Effector memory CD8-positive, alpha-beta T cell (primary cell): Measurements from ENCODE around the gene SLX9.
"Not testable (repeated sequence)": the region's sequence is repeated elsewhere in the genome, so short reads cannot be mapped to it uniquely, and the experiment has no call there.

ENCODE experiments used
- ATAC-seq: fragments of 150-1000 bp; cut with Tn5 transposase; replicated peaks from 2 replicates; pipeline ENCODE4 v1.10.0; 2021; ENCODE audit warnings: mild to moderate bottlenecking, moderate library complexity
- DNase-seq, 3 experiments: peaks; one replicate each; pipeline ENCODE4 v3.0.0; 2021
- H3K27ac Mint-ChIP-seq, 2 donors: one replicate each; pipeline ENCODE4 v1.8.0; 2022; ENCODE audit warnings: mild to moderate bottlenecking in 2 of 2, mixed read lengths in 2 of 2, moderate library complexity in 2 of 2
- H3K27me3 Mint-ChIP-seq, 2 donors: one replicate each; pipeline ENCODE4 v1.8.0; 2022; ENCODE audit warnings: mixed read lengths in 2 of 2
- H3K36me3 Mint-ChIP-seq: one replicate; pipeline ENCODE4 v1.8.0; 2022; ENCODE audit warnings: mild to moderate bottlenecking, moderate library complexity, mixed read lengths; ENCODE audit not compliant: insufficient read depth
- H3K4me1 Mint-ChIP-seq, 2 donors: one replicate each; pipeline ENCODE4 v1.8.0; 2022; ENCODE audit warnings: low read depth in 2 of 2, mixed read lengths in 2 of 2
- H3K4me3 Mint-ChIP-seq, 2 donors: one replicate each; pipeline ENCODE4 v1.8.0; 2022; ENCODE audit warnings: mild to moderate bottlenecking in 2 of 2, mixed read lengths in 2 of 2, moderate library complexity in 2 of 2
- H3K9me3 Mint-ChIP-seq, 2 donors: one replicate each; pipeline ENCODE4 v1.8.0; 2022; ENCODE audit warnings: mixed read lengths in 2 of 2

Gene SLX9

GRCh38 chr21:44976556-44977393, 36.9 kb downstream of the SLX9 start:
- peak overlapping the region in 1 of 2 donors; percentile 28 for H3K27ac Mint-ChIP-seq
- H3K27me3 Mint-ChIP-seq, H3K36me3 Mint-ChIP-seq, H3K4me3 Mint-ChIP-seq, ATAC-seq, DNase-seq, H3K9me3 Mint-ChIP-seq, H3K4me1 Mint-ChIP-seq: not testable (repeated sequence)

- no peaks in the 10 kb centered on the region for H3K27me3 Mint-ChIP-seq
- no peaks in the 10 kb centered on the region for H3K9me3 Mint-ChIP-seq
- peaks cover 6% of the 10 kb centered on the region for H3K36me3 Mint-ChIP-seq
- ATAC-seq: no peak
- no peak for DNase-seq
- peaks cover 0 to 7% of the 10 kb centered on the region in 2 donors for H3K4me1 Mint-ChIP-seq
- no peak overlapping the region for H3K27ac Mint-ChIP-seq
- H3K4me3 Mint-ChIP-seq: no peak overlapping the region
Observed at GRCh38 chr21:44977616-44978340, 37.9 kb downstream of the SLX9 start.

GRCh38 chr21:44979687-44980561, 40.1 kb downstream of the SLX9 start:
- ATAC-seq (no peak), DNase-seq (no peak)
- peak overlapping the region in 1 of 2 donors; percentile 19 for H3K27ac Mint-ChIP-seq
- H3K27me3 Mint-ChIP-seq: no peaks in the 10 kb centered on the region
- no peaks in the 10 kb centered on the region for H3K9me3 Mint-ChIP-seq
- peaks cover 0 to 7% of the 10 kb centered on the region in 2 donors for H3K4me1 Mint-ChIP-seq
- no peak overlapping the region for H3K4me3 Mint-ChIP-seq
- H3K36me3 Mint-ChIP-seq: peaks cover 6% of the 10 kb centered on the region

DNA sequence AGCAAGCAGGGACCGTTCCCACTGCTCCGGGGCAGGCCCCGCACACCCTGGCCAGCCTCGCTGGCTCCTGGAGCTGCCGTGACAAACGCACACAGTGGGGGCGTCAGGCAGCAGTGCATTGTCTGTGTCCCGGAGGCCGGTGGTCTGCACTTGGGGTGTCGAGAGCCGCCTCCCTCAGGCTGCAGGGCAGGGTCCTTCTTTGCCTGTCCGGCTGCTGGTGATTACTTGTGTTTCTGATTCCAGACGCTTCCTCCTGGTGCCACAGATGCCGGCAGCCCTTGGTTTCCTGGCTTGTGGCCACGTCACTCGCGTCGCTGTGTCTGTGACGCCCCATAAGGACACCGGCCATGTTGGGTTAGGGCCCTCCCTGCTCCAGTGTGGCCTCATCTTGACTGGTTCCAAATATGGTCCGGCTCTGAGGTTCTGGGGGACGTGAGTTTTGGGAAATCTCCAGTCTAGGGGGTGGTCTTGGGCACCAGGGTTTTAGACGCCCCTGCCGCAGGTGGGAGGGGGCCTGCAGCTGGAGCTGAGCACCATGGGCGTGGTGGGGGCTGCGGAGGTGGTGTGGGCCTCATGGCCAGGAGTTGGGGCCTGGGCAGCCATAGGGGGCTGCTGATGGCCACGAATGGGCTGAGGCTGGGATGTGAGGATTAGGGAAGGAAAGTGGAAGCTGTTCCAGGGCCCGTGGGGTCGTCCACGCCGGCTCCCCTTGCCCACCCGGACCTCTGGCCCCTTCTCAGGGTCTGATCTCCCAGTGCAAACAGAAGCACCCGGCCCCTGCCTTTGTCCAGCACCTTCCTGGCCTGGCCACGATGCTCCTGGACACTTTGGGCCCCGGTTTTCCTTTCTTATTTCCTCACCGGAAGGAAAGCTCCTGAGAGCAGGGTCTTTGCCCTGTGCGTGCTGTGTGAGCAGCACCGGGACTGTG, 41.0 kb downstream of the SLX9 start:
- ATAC-seq (no peak), DNase-seq (no peak)
- no peaks in the 10 kb centered on the region for H3K27me3 Mint-ChIP-seq
- no peak overlapping the region for H3K4me3 Mint-ChIP-seq
- H3K9me3 Mint-ChIP-seq: no peaks in the 10 kb centered on the region
- H3K36me3 Mint-ChIP-seq: peaks cover 6% of the 10 kb centered on the region
- peak overlapping the region in 1 of 2 donors; percentile 19 for H3K27ac Mint-ChIP-seq
- peaks cover 0 to 7% of the 10 kb centered on the region in 2 donors for H3K4me1 Mint-ChIP-seq

GRCh38 chr21:44982558-44983250, 42.9 kb downstream of the SLX9 start:
- H3K36me3 Mint-ChIP-seq: peaks cover 6% of the 10 kb centered on the region
- no peak for ATAC-seq
- no peak overlapping the region for H3K4me3 Mint-ChIP-seq
- no peak for DNase-seq
- H3K27me3 Mint-ChIP-seq: no peaks in the 10 kb centered on the region
- H3K4me1 Mint-ChIP-seq: peaks cover 0 to 7% of the 10 kb centered on the region in 2 donors
- H3K27ac Mint-ChIP-seq: no peak overlapping the region
- no peaks in the 10 kb centered on the region for H3K9me3 Mint-ChIP-seq

DNA sequence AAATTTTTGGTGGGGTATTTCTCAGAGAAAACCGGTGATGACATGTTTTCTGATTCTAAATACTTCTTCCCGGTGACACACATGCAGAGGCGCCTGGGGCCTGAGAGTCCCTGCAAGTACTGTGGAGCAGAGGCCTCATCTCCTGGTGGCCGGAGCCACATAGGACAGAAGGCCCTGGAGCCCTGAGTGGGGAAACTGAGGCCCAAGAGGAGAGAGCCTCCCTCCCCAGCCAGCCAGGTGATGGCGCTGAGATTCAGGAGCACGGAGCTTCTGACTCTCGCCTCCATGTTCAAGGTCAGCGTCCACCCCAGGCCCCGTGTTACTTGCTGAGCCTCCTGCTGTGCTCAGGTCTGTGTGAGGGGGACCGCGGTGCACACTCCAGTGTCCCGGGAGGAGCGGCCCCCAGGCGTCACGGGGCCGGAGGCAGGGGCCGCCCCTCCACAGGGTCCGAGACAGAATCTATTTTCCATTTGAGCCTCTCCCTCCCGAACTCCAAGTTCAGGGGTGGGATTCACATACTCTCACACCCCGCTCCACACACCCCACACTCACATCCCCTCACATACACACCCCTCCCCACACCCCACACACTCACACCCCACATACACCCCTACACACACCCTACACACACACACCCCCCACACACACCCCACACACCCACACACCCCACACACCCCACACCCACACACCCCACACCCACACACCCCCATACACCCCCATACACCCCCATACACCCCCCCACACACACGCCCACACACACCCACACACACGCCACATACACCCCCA, 43.8 kb downstream of the SLX9 start:
- no peaks in the 10 kb centered on the region for H3K27me3 Mint-ChIP-seq
- H3K4me3 Mint-ChIP-seq: no peak overlapping the region
- H3K9me3 Mint-ChIP-seq: no peaks in the 10 kb centered on the region
- peaks cover 0 to 7% of the 10 kb centered on the region in 2 donors for H3K4me1 Mint-ChIP-seq
- H3K36me3 Mint-ChIP-seq: peaks cover 6% of the 10 kb centered on the region
- no peak for ATAC-seq
- no peak overlapping the region for H3K27ac Mint-ChIP-seq
- no peak for DNase-seq

GRCh38 chr21:44984428-44984791, 44.6 kb downstream of the SLX9 start:
- H3K4me1 Mint-ChIP-seq: peaks cover 0 to 7% of the 10 kb centered on the region in 2 donors
- H3K36me3 Mint-ChIP-seq: no peaks in the 10 kb centered on the region
- H3K27me3 Mint-ChIP-seq: no peaks in the 10 kb centered on the region
- ATAC-seq (no peak), DNase-seq (no peak)
- no peak overlapping the region for H3K27ac Mint-ChIP-seq
- H3K4me3 Mint-ChIP-seq: no peak overlapping the region
- H3K9me3 Mint-ChIP-seq: no peaks in the 10 kb centered on the region

- Mint-ChIP-seq H3K36me3 (no peaks in the 10 kb centered on the region), H3K9me3 (no peaks in the 10 kb centered on the region), H3K27ac (no peak overlapping the region), H3K4me3 (no peak overlapping the region), H3K27me3 (no peaks in the 10 kb centered on the region), H3K4me1 (peaks cover 0 to 7% of the 10 kb centered on the region in 2 donors)
- no peak for ATAC-seq
- DNase-seq: no peak
Observed at GRCh38 chr21:44984792-44985440, 45.1 kb downstream of the SLX9 start.

- Mint-ChIP-seq H3K9me3 (no peaks in the 10 kb centered on the region), H3K4me1 (peaks cover 0 to 6% of the 10 kb centered on the region in 2 donors), H3K36me3 (no peaks in the 10 kb centered on the region), H3K27me3 (no peaks in the 10 kb centered on the region), H3K4me3 (no peak overlapping the region), H3K27ac (no peak overlapping the region)
- ATAC-seq (no peak), DNase-seq (no peak)
Observed at GRCh38 chr21:44985441-44986401, 45.9 kb downstream of the SLX9 start.

DNA sequence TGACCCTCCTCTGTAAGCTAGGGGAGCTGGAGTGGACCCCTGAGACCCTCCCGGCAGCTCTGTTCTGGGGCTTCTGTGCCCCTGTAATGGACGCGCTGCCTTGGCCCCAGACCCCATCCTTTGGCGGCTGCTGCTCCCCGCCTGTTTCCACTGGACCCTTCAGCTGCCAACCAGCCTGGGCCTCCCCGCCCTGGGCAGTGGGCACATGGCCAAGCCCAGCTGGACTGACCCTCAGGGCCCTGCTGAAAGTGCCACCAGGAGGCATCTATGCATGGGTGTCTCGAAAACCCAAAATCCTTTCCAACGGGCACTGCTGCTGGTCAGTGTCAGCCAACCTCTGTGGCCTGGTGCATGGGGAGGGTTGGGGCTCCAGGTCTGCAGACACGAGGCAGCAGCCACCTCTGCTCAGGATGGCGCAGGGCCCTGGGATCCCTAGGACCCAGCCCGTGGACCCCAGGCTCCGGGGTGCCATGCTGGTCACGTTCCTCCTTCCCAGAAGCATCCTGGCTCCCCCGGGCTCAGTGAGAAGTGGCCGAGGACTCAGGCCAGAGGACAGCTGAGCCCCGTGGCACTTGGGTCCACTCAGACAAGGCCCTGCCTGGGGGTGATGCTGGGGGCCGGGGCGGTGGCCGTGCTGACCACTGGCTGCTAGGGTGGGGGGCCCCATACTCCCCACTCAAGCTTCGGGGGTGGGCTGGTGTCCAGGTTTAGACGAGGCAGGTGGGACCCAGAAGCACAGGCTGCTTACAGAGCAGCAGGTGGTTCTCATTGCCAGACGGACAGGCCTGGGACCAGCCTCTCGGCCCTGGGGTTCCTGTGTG, 46.9 kb downstream of the SLX9 start:
- no peak for DNase-seq
- no peaks in the 10 kb centered on the region for H3K36me3 Mint-ChIP-seq

More for the DNA sequence above, 46.9 kb downstream of the SLX9 start:
- Mint-ChIP-seq H3K4me3 (no peak overlapping the region), H3K27ac (no peak overlapping the region), H3K27me3 (no peaks in the 10 kb centered on the region), H3K9me3 (no peaks in the 10 kb centered on the region), H3K4me1 (no peaks in the 10 kb centered on the region)
- ATAC-seq: no peak
